Measurements from ENCODE around the gene ITGB6. TPM values are rescaled to one million over a fixed set of nuclear protein-coding genes. Genes with fewer than 3 reads are reported as not detected.

ITGB6 gene
- total and polyA plus RNA-seq, 2 of the 4 experiments (the other 2 are of a cell fraction) = under 0.01 TPM; not detected in 1

DNA sequence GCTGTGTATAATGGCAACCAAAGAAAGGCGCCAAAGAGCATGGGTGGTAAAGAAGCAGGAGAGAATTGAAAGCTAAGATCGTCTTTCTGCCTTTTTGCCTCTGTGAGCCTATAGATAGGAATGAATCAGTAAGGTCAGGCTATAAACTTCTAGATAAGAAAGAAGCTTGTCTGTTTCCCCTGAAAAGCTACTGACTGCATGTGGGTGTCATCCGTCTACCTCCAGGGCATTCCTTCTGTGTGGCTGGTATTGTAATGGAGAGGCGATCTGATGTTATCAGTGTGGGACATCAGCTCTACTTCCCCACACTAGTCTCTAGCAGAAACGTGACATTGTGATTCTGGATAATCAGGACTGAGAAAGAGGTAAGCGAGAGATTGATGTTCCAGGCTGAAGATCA, 74.2 kb downstream of the ITGB6 start:
- no peaks in the 10 kb centered on the region for H4K20me1 ChIP-seq (ENCODE audit: insufficient read depth, low read length)
- no peak overlapping the region for H2BK20ac ChIP-seq (ENCODE audit: low read depth, low read length)
- H3K4ac ChIP-seq (ENCODE audit: low read depth, low read length) = no peak overlapping the region
- no peak overlapping the region for H2AK5ac ChIP-seq (ENCODE audit: low read depth, low read length)
- H3K27me3 ChIP-seq (ENCODE audit: control insufficient read depth, insufficient read depth, low read length) = peaks cover 8% of the 10 kb centered on the region
- ChIA-PET CTCF (no interaction called here), POLR2A (ENCODE audit: unreplicated experiment) (no interaction called here)
- H3K27ac ChIP-seq (ENCODE audit: insufficient read depth, low read length) = no peak overlapping the region
- H3K4me3 ChIP-seq (ENCODE audit: insufficient read depth, low read depth, low read length) = no peak overlapping the region
- H2AFZ ChIP-seq (replicated peaks; ENCODE audit: low read length, poor library complexity) = no peak overlapping the region
- H3K4me2 ChIP-seq (ENCODE audit: low read depth, low read length) = no peak overlapping the region
- dilution Hi-C loops (cut with HindIII; ENCODE audit: low sequenced_read_pairs, unreplicated experiment) = no loop called here
- H3K36me3 ChIP-seq (ENCODE audit: control insufficient read depth, insufficient read depth, low read length) = no peaks in the 10 kb centered on the region
- no peak for TF ChIP-seq NFE2L2 (IDR thresholded peaks at IDR 0.05; ENCODE audit: low read depth, low read length)
- no peak for TF ChIP-seq RFX5 (IDR thresholded peaks at IDR 0.05; ENCODE audit: low read depth, low read length)
- TF ChIP-seq RCOR1 (IDR thresholded peaks at IDR 0.05; ENCODE audit: insufficient replicate concordance, low read length) = no peak
- TF ChIP-seq FOS (IDR thresholded peaks at IDR 0.05; ENCODE audit: low read depth, low read length) = no peak
- H2AK9ac ChIP-seq (replicated peaks; ENCODE audit: low read depth, low read length, poor library complexity) = no peak overlapping the region
- intact Hi-C loops (cut with micrococcal nuclease) = no loop called here
- H3K9me3 ChIP-seq (ENCODE audit: control insufficient read depth, insufficient read depth, low read length) = no peaks in the 10 kb centered on the region
- H3K4me1 ChIP-seq (ENCODE audit: control insufficient read depth, insufficient read depth, low read length) = no peaks in the 10 kb centered on the region
- H3K9ac ChIP-seq (ENCODE audit: low read depth, low read length) = no peak overlapping the region
- BruUV-seq (replicated peaks) = no TSS peak
- no peak overlapping the region for H2BK5ac ChIP-seq (ENCODE audit: low read depth, low read length, poor library complexity, severe bottlenecking)
- DNase-seq = no peak
- no peak overlapping the region for H3K18ac ChIP-seq (ENCODE audit: low read depth, low read length)
- H3K56ac ChIP-seq (ENCODE audit: extremely low read depth, insufficient read depth, low read length) = no peak overlapping the region
- no peaks in the 10 kb centered on the region for H3K79me1 ChIP-seq (ENCODE audit: low read depth in 1 of 2, low read length in 2 of 2)
- no peak overlapping the region for H4K5ac ChIP-seq (ENCODE audit: low read depth, low read length)
- in situ Hi-C loops (cut with MboI; ENCODE audit: low sequenced_read_pairs) = no loop called here
- H4K8ac ChIP-seq (ENCODE audit: low read depth in 2 of 2, low read length in 2 of 2) = no peak overlapping the region
- ATAC-seq (ENCODE audit: low read depth) = no peak
- no CpG with 5 or more reads among the region's 6 CpGs for WGBS, 2 experiments (ENCODE audit: extremely low coverage in 2 of 2, insufficient read length in 1 of 2)
- no peak overlapping the region for H2BK120ac ChIP-seq (ENCODE audit: low read depth, low read length)
- no peak overlapping the region for H4K91ac ChIP-seq (ENCODE audit: insufficient read depth, low read depth, low read length)
- H3K23ac ChIP-seq (ENCODE audit: low read depth, low read length) = no peak overlapping the region
- H2BK15ac ChIP-seq (ENCODE audit: low read depth, low read length) = no peak overlapping the region
- H3K14ac ChIP-seq (replicated peaks; ENCODE audit: low read depth, low read length) = no peak overlapping the region
- H3K9me1 ChIP-seq (ENCODE audit: insufficient read depth, low read length) = no peaks in the 10 kb centered on the region
